Pancreas (tissue), 10 donors: ENCODE measurements around the gene KL. TPM values are rescaled to one million over a fixed set of nuclear protein-coding genes. Genes with fewer than 3 reads are reported as not detected.

Experiments used
- ATAC-seq, 4 donors: fragments of 200-7000 bp; cut with Tn5 transposase; one replicate each; pipeline versions ENCODE4 v1.8.0 to v1.9.1; 2020; ENCODE audit warnings: mild to moderate bottlenecking in 4 of 4, moderate library complexity in 4 of 4
- DNase-seq, 6 donors: peaks; one replicate each; pipeline ENCODE4 v3.0.0-alpha.2; 2020
- FAIRE-seq: peaks from 2 replicates; lab custom pipeline; 2012; peaks lifted over from hg19 to GRCh38; lab: Jason Lieb, UNC
- H3K27ac ChIP-seq, 4 donors: fragments of 200-600 bp; sonication (generic); 1 replicate in 3 of 4; 2 replicates in 1 of 4; pipeline versions ENCODE4 v1.5.0 to v1.8.0; 2020
- H3K27me3 ChIP-seq, 4 donors: fragments of 200-600 bp; one replicate each; pipeline ENCODE4 v1.8.0; 2021
- H3K36me3 ChIP-seq, 3 donors: fragments of 200-600 bp; sonication (generic) in 1 of 3; one replicate each; pipeline versions ENCODE4 v1.5.0 to v1.8.0; 2020 to 2021
- H3K4me1 ChIP-seq, 3 donors: fragments of 200-600 bp; one replicate each; pipeline ENCODE4 v1.8.0; 2021
- H3K4me3 ChIP-seq, 4 donors: fragments of 200-600 bp; sonication (generic) in 2 of 4; one replicate each; pipeline versions ENCODE4 v1.5.0 to v1.8.0; 2020 to 2021
- H3K9me3 ChIP-seq, 4 donors: fragments of 200-600 bp; one replicate each; pipeline ENCODE4 v1.8.0; 2021
- CTCF ChIP-seq, 4 donors: fragments of 200-600 bp; sonication (generic) in 3 of 4; IDR thresholded peaks; one replicate each; pipeline versions ENCODE4 v1.5.0 to v1.8.0; 2021; ENCODE audit warnings: antibody characterized with exemption in 4 of 4
- whole genome bisulfite sequencing, 2 donors: extraction: QIAGEN DNeasy Blood & Tissue Kit; methylation state at CpG; one replicate each; pipeline ENCODE4 v1.1.7; 2013; 5-methylcytosine and 5-hydroxymethylcytosine counted together
- intact Hi-C, 3 donors: fragments of 100-400 bp; cut with DNase I; formaldehyde crosslinking; loops; one replicate each; pipeline versions ENCODE4 v1.11.1 to v1.14.2; 2022
- polyA plus RNA-seq, 2 donors: library from polyadenylated mRNA; stranded (reverse); fragments of 200-250 nt; gene quantifications; one replicate each; pipeline ENCODE4 v1.2.3, GENCODE V29; 2013
- total RNA-seq, 6 donors: library from RNA; stranded (reverse); fragmentation: NEBNext Ultra II Directional in 4 of 6; extraction: Animal tissue kit (Norgen Biotek cat#: 25700) in 4 of 6; gene quantifications; one replicate each; pipeline versions ENCODE4 v1.2.1 to v1.2.4, GENCODE V29; 2021 to 2023
- donor health status: healthy with polysubstance abuse.
- donor health status: DM: no; HTN: no; CAD: no; lungs with moderate emphysema.
- donor health status: DM: no; HTN: no; CAD: no.
- donor health status: control.
- donor health status: control.
- donor health status: Bipolar disorder and iron deficiency.
- donor health status: DM: yes; HTN: yes; CAD: no.
- donor health status: DM: no; HTN: no; CAD: no.
- donor health status: DM: no; HTN: no; CAD: no.
- donor health status: DM: yes; HTN: yes; CAD: no.

The KL gene
- total and polyA plus RNA-seq, 8 donors = 0.23 to 2.9 (median 0.86) TPM

DNA sequence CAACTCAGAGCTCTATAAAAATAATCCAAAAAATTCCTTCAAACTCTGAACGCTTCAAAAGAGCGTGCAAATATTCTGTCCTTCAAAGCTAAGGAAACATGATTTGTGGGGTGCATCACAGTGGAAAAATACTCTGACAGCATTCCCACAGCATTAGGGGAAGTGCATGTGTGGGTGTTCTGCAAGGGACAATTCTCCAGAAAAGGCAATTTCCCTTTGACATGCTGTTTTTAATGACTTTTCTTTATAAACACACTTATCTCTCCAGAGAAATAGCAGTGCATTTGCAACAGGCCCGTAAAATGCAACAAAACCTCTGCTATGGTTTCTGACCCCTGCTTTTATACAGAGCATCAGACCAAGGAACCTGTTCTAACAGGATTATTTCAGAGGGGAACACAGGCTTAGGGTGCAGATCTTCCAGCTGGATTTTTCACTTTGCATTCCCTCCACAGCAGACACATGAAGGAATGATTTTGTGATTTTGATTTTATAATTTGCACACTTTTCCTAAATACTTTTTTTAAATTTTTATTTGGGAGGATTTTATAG, 42.6 kb downstream of the KL start:
- intact Hi-C loops = no loop called here
- TF ChIP-seq CTCF (IDR thresholded peaks at IDR 0.05) = no peak
- H3K36me3 ChIP-seq = no peaks in the 10 kb centered on the region
- no peak for DNase-seq
- no peak for ATAC-seq
- H3K4me1 ChIP-seq = no peaks in the 10 kb centered on the region
- H3K27me3 ChIP-seq = no peaks in the 10 kb centered on the region
- no peak overlapping the region for H3K27ac ChIP-seq
- FAIRE-seq = no peak
- H3K4me3 ChIP-seq = no peak overlapping the region
- no peaks in the 10 kb centered on the region for H3K9me3 ChIP-seq
- 80 to 88% methylated on average over 3 of the region's 3 CpGs for WGBS, 2 donors

GRCh38 chr13:33060815-33061214, 44.6 kb downstream of the KL start:
- ATAC-seq = peak in 1 of 4 donors; percentile 32
- DNase-seq = peak in 1 of 6 donors; percentile 33
- no peaks in the 10 kb centered on the region for H3K36me3 ChIP-seq
- H3K4me1 ChIP-seq = no peaks in the 10 kb centered on the region
- 87 to 91% methylated on average over 15 of the region's 15 CpGs for WGBS, 2 donors
- H3K4me3 ChIP-seq = no peak overlapping the region
- no peak overlapping the region for H3K27ac ChIP-seq
- TF ChIP-seq CTCF (IDR thresholded peaks at IDR 0.05) = no peak
- FAIRE-seq = no peak
- intact Hi-C loops = no loop called here
- no peaks in the 10 kb centered on the region for H3K27me3 ChIP-seq
- no peaks in the 10 kb centered on the region for H3K9me3 ChIP-seq

GRCh38 chr13:33066329-33066728, 50.1 kb downstream of the KL start:
- ATAC-seq (no peak), DNase-seq (no peak)
- 95 to 96% methylated on average over 18 of the region's 18 CpGs for WGBS, 2 donors

GRCh38 chr13:33069365-33069764, 53.1 kb downstream of the KL start:
- Histone ChIP-seq H3K36me3 (no peaks in the 10 kb centered on the region), H3K4me1 (no peaks in the 10 kb centered on the region), H3K27me3 (no peaks in the 10 kb centered on the region), H3K9me3 (no peaks in the 10 kb centered on the region), H3K4me3 (no peak overlapping the region), H3K27ac (no peak overlapping the region)
- no peak for TF ChIP-seq CTCF (IDR thresholded peaks at IDR 0.05)
- intact Hi-C loops = no loop called here
- FAIRE-seq (no peak), DNase-seq (no peak), ATAC-seq (peak in 1 of 4 donors; percentile 39)
- 50 to 67% methylated on average over 2 of the region's 2 CpGs for WGBS, 2 donors

More at GRCh38 chr13:33066329-33066728, 50.1 kb downstream of the KL start:
- Histone ChIP-seq H3K36me3 (no peaks in the 10 kb centered on the region), H3K4me3 (no peak overlapping the region), H3K27me3 (no peaks in the 10 kb centered on the region), H3K4me1 (no peaks in the 10 kb centered on the region), H3K9me3 (no peaks in the 10 kb centered on the region), H3K27ac (no peak overlapping the region)
- no peak for FAIRE-seq
- TF ChIP-seq CTCF (IDR thresholded peaks at IDR 0.05) = no peak
- intact Hi-C loops = no loop called here

GRCh38 chr13:33070713-33071112, 54.5 kb downstream of the KL start:
- intact Hi-C loops = no loop called here

More at GRCh38 chr13:33070713-33071112, 54.5 kb downstream of the KL start:
- FAIRE-seq (no peak), DNase-seq (no peak), ATAC-seq (no peak)
- Histone ChIP-seq H3K36me3 (no peaks in the 10 kb centered on the region), H3K9me3 (no peaks in the 10 kb centered on the region), H3K27me3 (no peaks in the 10 kb centered on the region), H3K4me3 (no peak overlapping the region), H3K27ac (no peak overlapping the region), H3K4me1 (no peaks in the 10 kb centered on the region)
- 65 to 73% methylated on average over 2 of the region's 2 CpGs for WGBS, 2 donors
- no peak for TF ChIP-seq CTCF (IDR thresholded peaks at IDR 0.05)
